ENCODE data around the gene C1QTNF12.

DNA sequence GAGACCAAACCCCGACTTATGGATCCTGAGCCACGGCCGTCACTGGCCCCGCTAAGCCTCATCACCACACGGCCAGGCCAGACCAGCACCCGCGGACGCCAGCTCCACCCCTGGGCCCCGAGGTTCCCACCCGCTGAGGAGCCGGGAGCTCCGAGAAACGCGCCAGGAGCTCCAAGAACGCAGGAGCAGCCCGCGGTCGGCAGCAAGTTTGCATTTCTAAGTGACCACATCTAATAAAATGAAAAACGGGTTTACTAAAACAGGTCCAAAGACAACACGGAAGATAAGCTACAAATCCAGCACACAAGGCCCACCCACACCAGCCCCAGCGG is 8.1 kb upstream of the C1QTNF12 start:
- TF ChIP-seq, protein P1, sequence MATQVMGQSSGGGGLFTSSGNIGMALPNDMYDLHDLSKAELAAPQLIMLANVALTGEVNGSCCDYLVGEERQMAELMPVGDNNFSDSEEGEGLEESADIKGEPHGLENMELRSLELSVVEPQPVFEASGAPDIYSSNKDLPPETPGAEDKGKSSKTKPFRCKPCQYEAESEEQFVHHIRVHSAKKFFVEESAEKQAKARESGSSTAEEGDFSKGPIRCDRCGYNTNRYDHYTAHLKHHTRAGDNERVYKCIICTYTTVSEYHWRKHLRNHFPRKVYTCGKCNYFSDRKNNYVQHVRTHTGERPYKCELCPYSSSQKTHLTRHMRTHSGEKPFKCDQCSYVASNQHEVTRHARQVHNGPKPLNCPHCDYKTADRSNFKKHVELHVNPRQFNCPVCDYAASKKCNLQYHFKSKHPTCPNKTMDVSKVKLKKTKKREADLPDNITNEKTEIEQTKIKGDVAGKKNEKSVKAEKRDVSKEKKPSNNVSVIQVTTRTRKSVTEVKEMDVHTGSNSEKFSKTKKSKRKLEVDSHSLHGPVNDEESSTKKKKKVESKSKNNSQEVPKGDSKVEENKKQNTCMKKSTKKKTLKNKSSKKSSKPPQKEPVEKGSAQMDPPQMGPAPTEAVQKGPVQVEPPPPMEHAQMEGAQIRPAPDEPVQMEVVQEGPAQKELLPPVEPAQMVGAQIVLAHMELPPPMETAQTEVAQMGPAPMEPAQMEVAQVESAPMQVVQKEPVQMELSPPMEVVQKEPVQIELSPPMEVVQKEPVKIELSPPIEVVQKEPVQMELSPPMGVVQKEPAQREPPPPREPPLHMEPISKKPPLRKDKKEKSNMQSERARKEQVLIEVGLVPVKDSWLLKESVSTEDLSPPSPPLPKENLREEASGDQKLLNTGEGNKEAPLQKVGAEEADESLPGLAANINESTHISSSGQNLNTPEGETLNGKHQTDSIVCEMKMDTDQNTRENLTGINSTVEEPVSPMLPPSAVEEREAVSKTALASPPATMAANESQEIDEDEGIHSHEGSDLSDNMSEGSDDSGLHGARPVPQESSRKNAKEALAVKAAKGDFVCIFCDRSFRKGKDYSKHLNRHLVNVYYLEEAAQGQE (IDR thresholded peaks at IDR 0.05; ENCODE audit: low read depth), result no peak
- TF ChIP-seq EP300 (IDR thresholded peaks at IDR 0.05; ENCODE audit: borderline replicate concordance) (no peak), RAD21 (IDR thresholded peaks at IDR 0.05; ENCODE audit: low read depth) (no peak), TAF1 (IDR thresholded peaks at IDR 0.05; ENCODE audit: low read depth) (no peak), NFIC (IDR thresholded peaks at IDR 0.05) (no peak), YY1 (IDR thresholded peaks at IDR 0.05; ENCODE audit: low read depth) (no peak), CEBPB (IDR thresholded peaks at IDR 0.05) (no peak), TCF12 (IDR thresholded peaks at IDR 0.05; ENCODE audit: low read depth) (no peak), ZBTB7A (IDR thresholded peaks at IDR 0.05; ENCODE audit: low read depth) (no peak)
- TF ChIP-seq, protein P2, sequence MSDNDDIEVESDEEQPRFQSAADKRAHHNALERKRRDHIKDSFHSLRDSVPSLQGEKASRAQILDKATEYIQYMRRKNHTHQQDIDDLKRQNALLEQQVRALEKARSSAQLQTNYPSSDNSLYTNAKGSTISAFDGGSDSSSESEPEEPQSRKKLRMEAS (IDR thresholded peaks at IDR 0.05), result no peak
